ENCODE results near the gene FANCD2OS.
"Not testable (repeated sequence)": the region's sequence is repeated elsewhere in the genome, so short reads cannot be mapped to it uniquely, and the experiment has no call there.

The FANCD2OS gene

GRCh38 chr3:10108091-10108490 is at the start of gene FANCD2OS:
Gene FANCD2OS, minus strand, starts transcription at chr3:10108255. Its CDS starts 3,481 bp downstream, at chr3:10104774.
- DNase-seq (ENCODE audit: low read depth): no peak

- no peak for DNase-seq (ENCODE audit: low read depth)
Measured at GRCh38 chr3:10157031-10157430, 49.0 kb upstream of the FANCD2OS start.

- DNase-seq (ENCODE audit: low read depth): no peak
Measured at GRCh38 chr3:10155658-10156057, 47.6 kb upstream of the FANCD2OS start.

- no peak for DNase-seq (ENCODE audit: low read depth)
Measured at GRCh38 chr3:10155123-10155472, 47.0 kb upstream of the FANCD2OS start.

GRCh38 chr3:10154335-10155122 is 46.5 kb upstream of the FANCD2OS start:
- no peak for DNase-seq (ENCODE audit: low read depth)

GRCh38 chr3:10150987-10151386 is 42.9 kb upstream of the FANCD2OS start:
- no peak for DNase-seq (ENCODE audit: low read depth)

- DNase-seq (ENCODE audit: low read depth): no peak
Measured at GRCh38 chr3:10149226-10149625, 41.2 kb upstream of the FANCD2OS start.

GRCh38 chr3:10145685-10146084 is 37.6 kb upstream of the FANCD2OS start:
- no peak for DNase-seq (ENCODE audit: low read depth)

GRCh38 chr3:10142707-10143560 is 34.9 kb upstream of the FANCD2OS start:
- DNase-seq (ENCODE audit: low read depth): no peak

- DNase-seq (ENCODE audit: low read depth): no peak
Measured at GRCh38 chr3:10140996-10141546, 33.0 kb upstream of the FANCD2OS start.

- DNase-seq (ENCODE audit: low read depth): no peak
Measured at GRCh38 chr3:10137178-10137577, 29.1 kb upstream of the FANCD2OS start.

- no peak for DNase-seq (ENCODE audit: low read depth)
Measured at GRCh38 chr3:10136426-10137005, 28.5 kb upstream of the FANCD2OS start.

- DNase-seq (ENCODE audit: low read depth): not testable (repeated sequence)
Measured at GRCh38 chr3:10135872-10136271, 27.8 kb upstream of the FANCD2OS start.

- DNase-seq (ENCODE audit: low read depth): no peak
Measured at GRCh38 chr3:10122724-10123123, 14.7 kb upstream of the FANCD2OS start.

- DNase-seq (ENCODE audit: low read depth): no peak
Measured at GRCh38 chr3:10121064-10121463, 13.0 kb upstream of the FANCD2OS start.

GRCh38 chr3:10119376-10119775 is 11.3 kb upstream of the FANCD2OS start:
- DNase-seq (ENCODE audit: low read depth): no peak

- no peak for DNase-seq (ENCODE audit: low read depth)
Measured at GRCh38 chr3:10116928-10117327, 8.9 kb upstream of the FANCD2OS start.

GRCh38 chr3:10116138-10116460 is 8.0 kb upstream of the FANCD2OS start:
- DNase-seq (ENCODE audit: low read depth): no peak

GRCh38 chr3:10115326-10116137 is 7.5 kb upstream of the FANCD2OS start, which contains the start of gene BRK1:
Gene BRK1, plus strand, starts transcription at chr3:10115675. Its CDS starts 27 bp downstream, at chr3:10115702.
- peak; percentile 81 for DNase-seq (ENCODE audit: low read depth)

- no peak for DNase-seq (ENCODE audit: low read depth)
Measured at GRCh38 chr3:10106919-10107318, 1.1 kb downstream of the FANCD2OS start.

- no peak for DNase-seq (ENCODE audit: low read depth)
Measured at GRCh38 chr3:10099041-10099440, 9.0 kb downstream of the FANCD2OS start.

GRCh38 chr3:10093678-10094077 is 14.4 kb downstream of the FANCD2OS start:
- DNase-seq (ENCODE audit: low read depth): no peak

All from stimulated activated CD8-positive, alpha-beta memory T cell treated with anti-CD3 and anti-CD28 coated beads, Interleukin-15, amount 100 ng/mL, for 24 hours (primary cell).